Ecto neural progenitor cell (in vitro differentiated cells): ENCODE measurements around the gene HSD17B1.
"Not testable (repeated sequence)": the region's sequence is repeated elsewhere in the genome, so short reads cannot be mapped to it uniquely, and the experiment has no call there.

Source experiments
- DNase-seq: peaks from one replicate; pipeline ENCODE4 v3.0.0-alpha.2; 2018; ENCODE audit warnings: low spot score

HSD17B1 gene, protein sequence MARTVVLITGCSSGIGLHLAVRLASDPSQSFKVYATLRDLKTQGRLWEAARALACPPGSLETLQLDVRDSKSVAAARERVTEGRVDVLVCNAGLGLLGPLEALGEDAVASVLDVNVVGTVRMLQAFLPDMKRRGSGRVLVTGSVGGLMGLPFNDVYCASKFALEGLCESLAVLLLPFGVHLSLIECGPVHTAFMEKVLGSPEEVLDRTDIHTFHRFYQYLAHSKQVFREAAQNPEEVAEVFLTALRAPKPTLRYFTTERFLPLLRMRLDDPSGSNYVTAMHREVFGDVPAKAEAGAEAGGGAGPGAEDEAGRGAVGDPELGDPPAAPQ

DNA sequence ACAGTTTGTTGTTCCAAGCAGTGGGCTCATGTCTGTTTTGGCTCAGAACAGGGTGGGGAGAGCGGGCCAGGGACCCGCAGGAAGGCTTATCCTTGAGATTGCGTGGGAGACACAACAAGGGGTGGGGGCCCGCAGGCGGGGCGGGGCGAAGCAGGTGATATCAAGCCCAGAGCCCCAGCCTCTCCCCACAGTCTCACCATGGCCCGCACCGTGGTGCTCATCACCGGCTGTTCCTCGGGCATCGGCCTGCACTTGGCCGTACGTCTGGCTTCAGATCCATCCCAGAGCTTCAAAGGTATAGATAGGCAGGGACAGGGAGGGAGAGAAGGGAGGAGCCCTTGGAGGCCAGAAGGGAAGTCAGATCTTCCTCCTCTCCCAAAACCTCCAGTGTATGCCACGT is at the start of gene HSD17B1:
Gene HSD17B1 (plus strand): TSS at position 188 of the 400 bp plus-strand sequence. CDS start 11 bp downstream, at position 199.
- not testable (repeated sequence) for DNase-seq

DNA sequence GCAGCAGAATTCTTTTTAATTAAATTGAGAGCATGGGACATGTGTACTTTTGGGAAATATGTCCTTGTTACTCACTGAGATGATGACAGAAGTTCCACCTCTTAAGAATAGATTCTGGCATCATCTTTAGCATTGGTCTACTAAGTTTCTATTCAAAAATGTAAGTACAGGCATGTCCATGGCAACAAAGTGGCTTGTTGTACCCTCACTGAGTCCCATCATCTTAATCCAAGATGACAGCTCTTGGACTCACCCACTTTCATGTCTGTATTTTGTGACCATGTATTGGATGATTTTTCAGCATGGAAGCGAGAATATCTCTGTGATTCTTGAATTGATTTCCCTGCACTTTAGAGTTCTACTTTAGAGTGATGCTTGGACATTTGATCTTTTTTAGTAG is 49.8 kb upstream of the HSD17B1 start:
- DNase-seq: no peak

DNA sequence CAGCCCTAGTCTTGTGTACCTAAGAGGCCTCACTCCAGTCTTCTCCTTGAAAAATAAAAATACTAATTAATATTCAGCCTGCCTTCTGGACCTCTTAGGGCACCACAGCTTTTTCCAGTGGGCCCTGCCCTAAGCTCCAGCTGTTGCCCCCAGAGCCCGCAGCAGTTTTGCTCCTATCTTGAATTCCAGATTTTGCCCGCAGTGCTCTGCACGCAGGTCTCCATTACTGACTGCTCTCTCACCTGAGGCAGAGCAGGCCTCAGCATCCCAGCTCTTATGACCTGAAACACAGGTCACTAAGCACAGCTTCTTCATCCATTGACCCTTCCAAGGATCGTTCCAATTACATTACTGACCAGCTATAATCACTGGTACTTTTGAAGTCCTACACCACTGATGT is 45.1 kb upstream of the HSD17B1 start:
- no peak for DNase-seq

DNA sequence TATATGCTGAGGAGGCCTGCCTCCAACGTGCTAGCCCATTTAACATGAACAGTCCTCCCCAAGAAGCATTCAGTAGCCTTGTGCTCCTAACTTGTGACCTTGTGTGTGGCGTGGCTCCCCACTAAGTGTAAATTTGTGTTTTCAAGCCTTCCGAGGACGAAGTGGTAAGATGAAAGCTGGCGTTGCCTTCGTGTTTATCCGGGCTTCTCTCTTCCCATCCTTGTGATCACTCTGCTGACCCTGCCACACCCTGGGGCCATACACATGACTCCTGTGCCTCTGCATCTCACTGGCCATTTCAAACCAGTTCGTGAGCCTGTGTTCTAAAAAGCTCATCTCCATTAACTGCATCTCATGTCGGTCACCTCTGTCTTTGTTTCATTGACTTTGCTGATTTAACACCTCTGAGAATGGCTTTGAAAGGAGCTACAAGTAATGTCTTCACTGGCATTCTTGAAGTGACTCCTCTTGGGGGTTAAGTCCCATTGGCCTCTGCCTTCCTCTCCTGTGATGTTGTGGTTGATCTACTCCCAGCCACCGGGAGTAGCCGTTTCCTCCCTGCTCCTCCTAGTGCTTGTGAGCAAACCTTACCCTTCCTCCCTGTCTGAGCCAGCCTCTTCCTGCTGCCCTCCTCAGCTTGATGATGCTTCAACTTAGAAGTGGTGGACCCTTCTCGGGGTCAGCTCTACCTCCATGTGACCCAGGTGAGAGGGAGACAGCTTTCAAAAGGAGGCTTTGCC is 44.1 kb upstream of the HSD17B1 start:
- DNase-seq: no peak

DNA sequence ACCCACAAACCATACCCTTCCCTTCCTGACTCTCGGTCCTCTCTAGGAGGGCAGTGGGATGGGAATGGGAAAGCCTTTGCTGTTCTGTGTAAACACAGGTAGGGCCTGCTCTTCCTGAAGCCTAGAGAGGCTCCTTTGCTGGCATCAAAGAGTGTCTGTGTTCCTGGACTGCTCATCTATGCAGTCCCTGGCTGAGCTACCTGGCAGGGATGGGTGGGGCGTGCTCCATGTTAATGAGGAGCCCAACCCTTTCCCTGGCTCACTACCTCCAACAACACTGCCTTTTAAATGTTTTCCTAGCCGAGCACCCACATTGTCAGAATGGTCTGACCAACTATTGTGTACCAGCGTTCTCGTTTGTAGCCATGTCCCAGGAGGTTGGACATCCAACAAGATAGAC is 43.3 kb upstream of the HSD17B1 start:
- no peak for DNase-seq

DNA sequence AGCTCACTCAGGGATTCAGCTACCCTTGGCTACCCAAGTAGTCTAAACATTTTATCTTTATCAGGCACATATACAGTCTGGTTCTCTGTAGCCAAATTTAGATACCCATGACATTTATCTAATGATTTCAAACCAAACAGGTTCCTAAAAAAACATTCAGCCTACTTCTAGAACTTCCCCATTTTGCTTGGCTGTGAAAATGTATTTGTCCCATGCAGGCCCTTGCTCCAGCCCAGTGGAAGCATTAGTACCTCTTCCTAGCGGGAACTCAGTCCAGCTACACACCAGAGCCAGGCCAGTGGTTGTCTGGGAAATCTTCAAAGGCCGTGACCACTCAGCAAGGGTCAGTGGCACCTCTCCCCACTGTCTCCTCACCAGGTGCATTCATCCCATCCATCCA is 42.9 kb upstream of the HSD17B1 start:
- DNase-seq: no peak

DNA sequence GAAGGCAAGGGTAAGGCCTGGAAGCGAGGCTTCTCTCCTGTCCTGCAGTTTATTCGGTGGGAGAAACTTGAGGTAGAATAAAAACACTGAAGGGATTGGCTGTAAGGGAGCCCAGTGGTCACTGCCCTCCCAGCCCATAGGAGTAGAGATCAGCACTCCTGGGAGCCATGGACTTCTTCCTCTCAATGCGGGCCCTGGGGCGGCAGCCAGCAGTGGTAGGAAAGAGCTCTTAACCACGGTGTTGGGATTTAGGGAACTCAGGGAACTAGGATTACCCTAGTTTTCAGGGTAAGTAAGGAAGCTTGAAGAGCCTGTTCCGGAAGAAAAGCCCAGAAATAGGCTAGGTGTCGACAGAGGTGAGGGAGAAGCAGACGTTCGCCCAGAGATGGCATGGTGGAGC is 40.5 kb upstream of the HSD17B1 start:
- no peak for DNase-seq

DNA sequence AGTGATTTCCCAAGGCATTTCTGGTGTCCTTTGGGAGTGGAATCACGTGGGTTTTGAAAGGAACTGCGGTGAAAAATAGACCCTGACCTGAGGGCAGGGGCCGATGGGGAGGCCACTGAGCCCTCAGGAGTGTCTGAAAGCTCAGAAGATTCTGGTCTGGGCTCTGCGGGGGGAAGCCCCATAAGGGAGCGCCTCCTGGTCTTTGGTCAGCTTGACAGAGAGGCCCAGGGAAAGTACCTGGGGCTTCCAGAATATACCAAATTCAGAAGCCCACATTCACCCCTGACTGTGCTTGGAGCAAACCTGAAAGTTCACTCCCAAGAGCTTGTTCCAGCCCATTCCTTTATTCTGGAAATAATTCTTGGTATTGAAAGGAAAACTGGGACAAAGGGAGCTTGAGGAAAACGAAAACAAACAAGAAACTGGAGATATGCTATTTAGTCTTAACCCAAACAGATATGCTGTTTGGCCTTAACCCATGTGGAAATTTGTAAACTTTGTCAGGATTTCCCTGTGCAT is 39.9 kb upstream of the HSD17B1 start:
- DNase-seq: no peak

DNA sequence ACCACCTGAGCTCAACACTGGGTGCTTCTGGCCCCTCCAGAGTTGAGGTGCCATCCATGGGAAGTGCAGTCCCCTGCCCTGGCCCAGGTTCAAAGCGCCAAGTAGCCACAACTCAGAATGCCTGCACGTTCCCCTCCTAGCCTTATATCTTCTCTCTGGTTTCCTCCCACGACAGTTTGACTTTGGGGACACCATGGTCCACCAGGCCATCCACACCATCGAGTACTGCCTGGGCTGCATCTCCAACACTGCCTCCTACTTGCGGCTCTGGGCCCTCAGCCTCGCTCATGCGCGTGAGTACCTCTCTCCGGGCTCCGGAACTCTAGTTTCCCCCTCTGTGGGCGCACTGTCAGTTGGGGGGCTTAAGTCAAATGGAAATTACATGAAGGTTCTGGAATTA is 39.0 kb upstream of the HSD17B1 start:
- DNase-seq: no peak

DNA sequence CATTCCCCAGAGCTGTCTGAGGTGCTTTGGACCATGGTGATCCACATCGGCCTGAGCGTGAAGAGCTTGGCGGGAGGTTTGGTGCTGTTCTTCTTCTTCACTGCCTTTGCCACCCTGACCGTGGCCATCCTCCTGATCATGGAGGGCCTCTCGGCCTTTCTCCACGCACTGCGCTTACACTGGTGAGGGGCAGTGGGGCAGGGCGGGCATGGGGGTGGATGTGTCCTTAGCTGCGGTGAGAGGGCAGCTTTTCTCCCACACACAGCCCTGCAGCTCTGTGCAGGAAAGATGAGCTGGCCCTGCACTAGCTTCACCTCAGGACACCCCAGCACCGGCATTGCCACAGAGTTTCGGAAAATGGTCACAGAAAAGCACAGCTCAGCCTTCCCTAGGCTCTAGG is 38.4 kb upstream of the HSD17B1 start:
- no peak for DNase-seq

DNA sequence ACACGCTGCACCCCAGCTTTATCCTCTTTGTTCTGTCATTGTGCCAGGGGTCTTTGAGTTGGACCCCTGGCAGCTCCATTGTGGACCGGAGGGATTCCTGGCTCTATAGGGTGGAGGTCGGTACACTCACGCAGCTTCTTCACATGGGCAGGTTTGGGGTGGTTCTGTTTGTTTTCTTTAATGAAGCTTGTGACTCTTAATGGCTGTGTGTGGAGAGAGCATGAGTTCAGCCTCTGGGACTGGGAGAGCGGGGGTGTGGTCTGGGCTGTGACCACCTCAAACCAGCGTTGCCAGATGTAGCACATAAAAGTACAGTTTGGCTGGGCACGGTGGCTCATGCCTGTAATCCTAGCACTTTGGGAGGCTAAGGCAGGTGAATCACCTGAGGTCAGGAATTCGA is 37.9 kb upstream of the HSD17B1 start:
- DNase-seq: no peak

DNA sequence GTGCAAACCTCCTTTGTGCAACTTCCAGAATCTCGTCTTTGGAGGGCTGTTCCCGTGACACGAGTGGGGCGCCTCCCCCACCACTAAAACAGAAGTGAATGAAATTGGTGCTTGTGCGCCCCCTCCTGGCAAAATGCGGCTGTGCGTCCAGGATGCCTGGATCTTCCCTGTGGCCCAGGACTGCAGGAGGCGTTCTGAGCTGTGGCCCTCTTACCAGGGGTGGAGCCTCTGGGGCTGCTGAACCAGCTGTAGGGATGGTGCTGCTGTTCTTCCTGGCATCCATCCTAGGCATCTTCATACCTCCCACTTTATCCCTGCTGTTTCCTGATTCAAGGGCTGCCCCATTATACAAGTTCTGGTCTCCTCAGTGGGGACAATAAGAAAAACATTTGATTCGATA is 35.2 kb upstream of the HSD17B1 start:
- DNase-seq: peak; percentile 90

DNA sequence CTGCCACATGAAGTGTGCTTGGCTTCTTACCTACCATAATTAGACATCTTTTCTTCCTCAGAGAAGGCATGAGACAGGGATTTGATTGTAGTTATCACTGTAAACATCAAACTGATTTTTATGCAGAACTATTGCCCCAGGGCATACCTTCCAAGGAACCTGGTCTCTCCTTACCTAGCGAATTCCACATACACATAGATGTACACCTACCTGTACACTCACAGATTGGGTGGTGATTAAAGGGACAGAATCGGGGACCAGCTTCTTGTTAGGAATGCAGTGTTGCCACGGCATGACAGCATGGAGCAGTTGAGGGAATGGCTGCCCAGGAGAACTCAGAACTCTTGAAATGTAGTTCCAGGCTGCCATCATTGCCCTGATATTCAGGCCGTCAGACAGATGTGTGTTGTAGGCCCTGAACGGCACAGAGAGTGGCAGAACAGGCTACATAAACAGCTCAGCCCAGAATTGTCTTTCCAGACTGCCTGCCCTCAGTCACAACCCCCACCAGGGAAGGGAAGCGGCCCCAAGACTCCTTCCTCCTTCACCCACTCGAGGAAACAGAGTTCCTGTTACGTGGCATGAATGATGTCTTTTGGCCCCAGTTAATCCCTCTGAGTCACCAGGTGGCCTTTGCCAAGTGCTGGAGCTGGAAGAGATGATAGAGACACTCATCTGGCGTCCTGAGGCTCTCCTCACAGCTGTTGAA is 34.5 kb upstream of the HSD17B1 start:
- no peak for DNase-seq

DNA sequence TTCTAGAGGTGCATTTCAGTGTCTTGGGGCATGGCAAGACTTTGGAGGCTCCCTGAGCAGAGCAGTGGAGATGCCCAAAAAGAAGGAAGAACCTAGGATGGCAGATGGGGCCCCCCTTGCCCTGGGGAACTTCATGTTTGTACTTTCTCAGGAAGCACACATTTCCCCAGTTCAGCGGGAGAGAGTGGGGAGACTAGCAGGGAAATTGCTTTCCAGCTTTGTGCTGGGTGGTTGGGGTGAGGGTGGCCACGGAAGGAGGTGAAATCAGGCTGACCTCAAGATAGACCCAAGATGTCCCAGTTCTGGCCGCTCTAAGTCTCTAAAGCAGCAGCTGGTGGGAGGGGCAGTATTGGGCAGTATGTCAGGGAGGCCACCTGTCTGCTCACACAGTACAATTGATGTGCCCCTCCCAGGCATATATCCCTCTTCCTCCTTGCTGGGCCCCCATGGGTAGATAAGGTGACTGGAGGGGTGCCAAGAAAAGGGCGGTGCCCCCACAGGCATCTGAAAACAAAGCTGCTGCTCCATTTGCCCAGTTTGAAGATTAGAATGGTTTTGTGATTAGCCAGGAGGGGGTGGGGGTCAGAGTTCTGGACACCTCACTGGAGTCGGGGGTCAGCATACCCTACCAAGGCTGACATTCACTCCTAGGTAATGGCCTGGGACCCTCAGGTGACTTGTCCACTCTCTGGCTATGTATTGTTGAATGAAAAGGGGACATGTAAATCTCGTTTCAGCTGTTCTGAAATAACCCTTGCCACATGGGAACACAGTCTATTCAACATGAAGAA is 33.8 kb upstream of the HSD17B1 start:
- no peak for DNase-seq

DNA sequence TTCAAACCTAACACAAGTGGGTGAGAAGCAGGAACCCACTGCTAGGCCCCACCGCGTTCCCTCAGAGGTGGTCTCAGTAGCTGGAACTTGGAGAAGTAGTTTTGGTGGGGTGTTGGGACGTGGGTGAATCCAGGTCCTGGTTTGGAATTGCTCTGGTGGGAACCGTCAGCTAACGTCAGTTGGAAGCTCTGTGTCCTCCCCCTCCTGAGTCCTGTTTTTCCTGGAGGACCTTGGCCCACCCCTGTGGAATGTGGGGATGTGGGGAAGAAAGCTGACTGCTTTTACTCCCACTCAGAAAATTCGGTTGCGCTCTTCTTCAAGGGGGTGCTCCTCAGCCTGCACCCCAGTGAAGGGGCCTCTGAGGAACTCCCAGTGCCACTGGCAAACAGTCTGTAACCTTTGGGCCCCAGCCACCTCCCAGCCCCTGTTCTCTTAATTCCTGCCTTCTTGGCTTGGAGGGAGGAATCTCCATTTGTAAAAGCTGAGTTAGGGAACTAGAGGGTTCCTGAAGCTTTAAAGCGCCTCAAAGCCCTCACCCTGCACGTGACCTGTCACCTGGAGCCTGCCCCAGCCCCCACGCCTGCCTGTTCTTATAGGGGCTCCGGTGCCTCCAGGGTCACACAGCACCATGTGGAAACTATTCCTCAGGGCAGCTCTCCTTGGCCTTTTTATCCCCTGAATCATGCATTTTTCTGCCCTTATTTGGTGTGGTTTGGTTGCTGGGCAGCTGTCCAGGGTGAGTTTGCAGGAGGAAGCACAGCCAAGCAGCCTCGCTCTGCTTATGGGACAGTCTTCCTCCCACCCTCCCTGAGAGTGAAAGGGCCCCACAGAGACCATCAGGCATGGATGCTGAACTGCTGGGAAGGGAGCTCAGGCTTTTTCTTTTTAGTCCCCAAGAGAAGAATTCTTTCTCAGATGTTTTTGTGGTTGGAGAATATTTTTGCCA is 32.9 kb upstream of the HSD17B1 start:
- DNase-seq: peak; percentile 90

DNA sequence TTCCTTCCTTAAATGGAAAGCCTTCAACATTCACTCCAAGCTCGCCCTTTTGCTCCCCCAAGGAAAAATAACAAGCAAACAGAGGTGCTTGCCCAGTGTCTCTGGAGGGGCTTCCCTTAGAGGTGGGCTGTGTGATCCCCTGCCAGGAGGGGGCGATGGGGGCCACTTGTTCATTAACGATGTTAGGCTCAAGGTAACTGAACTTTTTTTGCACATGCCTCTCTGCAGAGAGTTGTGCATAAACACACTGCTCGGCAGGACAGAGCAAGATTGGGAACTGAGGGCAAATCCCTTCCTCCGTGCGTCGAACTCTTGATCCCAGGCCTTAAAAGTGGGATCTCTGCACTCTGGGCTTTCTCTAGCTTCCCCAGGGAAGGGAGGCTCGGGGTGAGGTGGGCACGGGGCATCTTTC is 32.2 kb upstream of the HSD17B1 start:
- DNase-seq: no peak

DNA sequence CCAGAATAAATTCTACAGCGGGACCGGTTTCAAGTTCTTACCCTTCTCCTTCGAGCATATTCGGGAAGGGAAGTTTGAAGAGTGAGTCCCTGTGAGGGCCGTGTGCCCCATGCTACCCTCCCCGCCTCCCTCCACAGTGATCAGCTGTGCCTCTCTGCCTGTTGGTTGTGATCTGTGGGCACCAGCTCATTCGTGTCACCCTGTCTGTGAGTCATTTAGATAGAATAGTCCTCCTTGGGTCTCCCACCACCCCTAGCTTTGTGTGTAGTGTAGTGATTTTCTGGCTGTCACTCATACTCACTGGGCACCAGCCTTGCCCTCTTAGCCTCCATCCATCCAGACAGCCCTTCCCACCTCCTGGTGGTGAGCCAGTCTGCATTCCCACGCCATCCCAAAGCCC is 31.7 kb upstream of the HSD17B1 start:
- no peak for DNase-seq

DNA sequence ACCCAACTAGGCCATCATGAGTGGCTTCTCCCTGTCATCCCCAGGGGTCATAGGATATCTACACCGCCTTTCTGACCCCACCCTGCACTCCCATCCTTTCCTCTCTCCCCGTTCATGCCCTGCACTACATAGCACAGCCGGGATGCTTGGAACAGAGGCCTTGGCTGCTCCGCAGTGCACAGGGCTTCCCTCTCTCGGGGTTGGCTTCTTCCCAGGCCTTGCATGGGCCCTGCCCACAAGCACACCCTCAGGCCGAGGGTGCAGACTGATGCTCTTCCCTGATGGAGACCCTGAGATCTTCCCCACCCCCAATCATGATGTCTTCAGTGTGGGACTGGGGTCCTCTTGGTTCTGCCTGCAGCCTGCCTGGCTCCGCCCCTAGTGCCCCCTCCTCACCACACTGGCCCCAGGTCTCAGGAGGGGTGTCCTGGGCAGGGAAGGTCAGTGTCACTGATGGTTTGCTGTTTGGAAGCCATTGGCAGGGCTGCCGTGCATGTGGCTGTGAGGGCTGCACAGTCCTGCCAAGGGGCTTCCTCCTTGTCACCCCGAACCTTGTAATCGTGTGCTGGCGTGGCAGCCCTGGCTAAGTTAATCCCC is 31.0 kb upstream of the HSD17B1 start:
- DNase-seq: no peak

DNA sequence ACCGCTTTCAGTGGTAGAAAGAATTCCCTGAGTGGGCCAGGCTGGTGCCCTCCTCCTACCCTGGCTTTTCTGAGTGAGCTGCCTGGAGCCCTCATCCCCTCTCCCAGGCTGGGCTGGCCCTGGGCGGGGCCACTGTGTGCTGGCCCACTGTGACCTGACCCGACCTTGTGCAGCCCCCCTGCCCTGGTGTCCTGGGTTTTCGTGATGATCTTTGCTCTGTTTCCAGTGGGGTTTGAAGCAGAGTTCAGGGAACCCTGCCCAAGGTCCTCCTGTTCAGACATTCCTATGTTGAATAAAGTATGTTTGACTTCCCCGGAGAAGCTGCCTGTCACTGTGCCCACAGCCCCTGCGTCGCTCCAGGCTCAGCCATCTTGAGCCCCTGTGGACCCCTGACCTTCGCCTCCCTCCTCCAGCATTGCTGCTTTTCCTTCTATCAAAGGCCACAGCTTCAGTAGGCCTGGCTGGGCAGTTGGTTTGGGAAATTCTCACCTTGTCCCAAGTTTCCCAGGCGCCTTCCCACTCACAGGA is 30.4 kb upstream of the HSD17B1 start:
- DNase-seq: no peak

DNA sequence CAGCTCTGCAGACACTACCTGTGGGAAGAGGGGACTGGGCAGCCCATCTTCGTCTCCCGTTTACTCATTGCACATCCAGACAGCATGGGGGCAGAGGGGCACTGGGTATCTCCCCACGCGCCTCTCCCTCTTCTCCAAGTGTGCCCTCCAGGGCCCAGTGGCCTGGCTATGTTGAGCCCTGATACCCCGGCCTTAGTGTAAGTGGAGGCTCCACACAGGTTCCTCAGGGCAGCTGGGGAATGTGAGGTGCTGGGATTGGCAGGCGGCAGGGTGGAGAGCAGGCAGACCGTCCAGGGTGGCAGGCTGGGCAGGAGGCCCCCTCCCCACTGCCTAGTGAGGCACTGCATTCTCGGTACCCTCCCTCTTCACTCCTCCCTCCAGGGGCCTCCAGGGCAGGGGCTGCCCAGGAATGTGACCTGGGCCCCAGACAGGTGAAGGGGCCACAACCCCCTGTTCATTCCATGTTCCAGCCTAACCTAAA is 29.9 kb upstream of the HSD17B1 start:
- no peak for DNase-seq
